DLD1 (cell line): Measurements from ENCODE around the gene TBR1.

Source experiments
- in situ Hi-C: cut with HindIII; loops from 2 replicates; pipeline ENCODE4 v1.10.0; 2017; ENCODE audit warnings: low sequenced_read_pairs

Gene TBR1

DNA sequence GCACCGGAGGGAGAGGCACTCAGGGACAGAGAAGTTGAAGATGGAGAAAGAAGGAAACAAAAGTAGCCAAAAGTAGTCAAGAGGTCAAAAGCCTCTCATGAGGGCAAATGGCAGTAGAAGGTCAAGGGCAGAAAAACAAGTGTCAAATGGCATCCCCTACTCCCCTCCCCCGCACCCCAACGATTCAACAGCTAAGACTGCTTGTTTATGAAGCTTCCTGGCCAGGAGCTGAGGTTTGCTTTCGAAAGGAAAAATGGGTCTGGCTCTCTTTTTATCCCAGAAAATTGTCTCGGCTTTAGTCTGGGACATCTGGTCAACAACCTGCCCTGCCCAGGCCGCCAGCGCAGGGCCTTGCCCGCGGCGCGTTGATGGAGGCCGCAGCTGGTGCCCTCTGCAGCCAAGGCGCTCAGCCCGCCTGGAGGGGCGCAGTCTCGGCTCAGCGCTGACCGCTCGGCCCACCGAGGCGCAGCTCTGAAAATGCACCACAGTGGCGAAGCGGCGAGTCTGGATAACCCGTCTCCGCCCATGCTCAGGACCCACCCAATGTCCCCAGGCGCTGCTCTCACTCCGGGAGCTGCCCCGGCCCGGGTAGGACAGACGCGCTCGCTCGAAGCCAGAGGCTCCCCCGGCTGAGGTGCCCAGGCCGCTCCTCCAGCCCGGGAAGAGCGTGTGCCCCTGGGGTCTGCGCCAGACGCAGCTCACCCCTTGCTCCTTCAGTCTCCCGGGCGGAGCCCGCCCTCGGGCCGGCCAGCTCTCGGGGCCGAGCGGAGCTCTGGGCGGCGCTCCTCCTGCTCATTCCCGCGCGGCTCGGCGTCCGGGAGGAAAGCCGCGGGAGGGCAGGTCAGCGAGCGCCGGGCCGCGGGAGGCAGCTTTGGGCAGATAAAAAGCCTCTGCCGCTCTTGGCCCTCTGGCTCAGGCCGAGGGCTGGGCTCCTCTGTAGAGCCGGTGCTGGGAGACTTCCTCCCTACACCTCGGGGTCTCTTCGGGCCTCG lies 1.8 kb upstream of the TBR1 start:
- in situ Hi-C loops, result no loop called here

DNA sequence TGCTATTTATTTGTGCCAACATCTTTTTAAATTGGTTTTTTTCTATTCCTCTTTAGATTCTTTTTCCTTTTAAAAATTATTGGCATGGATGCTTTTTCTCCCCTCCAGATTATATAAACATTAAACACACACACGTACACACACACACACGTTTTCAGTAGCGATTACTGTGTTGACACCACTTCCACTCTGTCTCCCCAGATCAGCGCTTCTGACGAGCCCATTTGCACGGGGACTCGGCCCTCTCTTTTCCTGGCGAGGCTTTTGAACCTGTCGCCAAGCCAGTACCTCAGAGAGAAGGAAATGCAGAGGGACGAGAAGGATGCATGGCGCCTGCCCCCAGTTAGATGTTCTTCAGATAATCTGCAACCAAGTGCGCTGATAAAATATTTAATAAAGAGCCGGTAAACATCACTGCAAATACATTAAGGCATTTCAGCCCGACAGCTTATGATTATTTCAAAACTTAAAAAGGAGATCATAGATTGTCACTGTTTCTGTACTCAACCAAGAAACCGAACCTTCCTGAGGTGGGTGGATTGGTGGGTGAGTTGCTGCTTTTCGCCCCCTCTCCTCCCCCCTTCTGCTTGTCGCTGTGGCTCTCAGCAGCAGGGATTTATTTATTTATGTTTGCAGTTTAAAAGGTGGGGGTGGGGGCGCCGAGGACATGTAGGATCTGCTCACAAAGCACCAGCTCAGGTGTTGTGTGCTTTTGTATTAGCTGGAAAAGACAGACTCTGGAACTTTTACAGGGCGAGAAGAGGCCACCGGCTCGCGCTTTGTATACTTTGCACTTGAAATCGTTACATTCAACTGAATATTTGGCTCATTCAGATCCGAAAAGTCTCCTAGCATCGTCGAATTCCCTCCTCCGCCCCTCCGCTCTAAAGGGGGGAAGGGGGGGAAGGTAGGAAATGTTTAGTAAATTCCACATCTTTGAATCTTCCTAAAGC lies 787 bp upstream of the TBR1 start:
- in situ Hi-C loops, result no loop called here

DNA sequence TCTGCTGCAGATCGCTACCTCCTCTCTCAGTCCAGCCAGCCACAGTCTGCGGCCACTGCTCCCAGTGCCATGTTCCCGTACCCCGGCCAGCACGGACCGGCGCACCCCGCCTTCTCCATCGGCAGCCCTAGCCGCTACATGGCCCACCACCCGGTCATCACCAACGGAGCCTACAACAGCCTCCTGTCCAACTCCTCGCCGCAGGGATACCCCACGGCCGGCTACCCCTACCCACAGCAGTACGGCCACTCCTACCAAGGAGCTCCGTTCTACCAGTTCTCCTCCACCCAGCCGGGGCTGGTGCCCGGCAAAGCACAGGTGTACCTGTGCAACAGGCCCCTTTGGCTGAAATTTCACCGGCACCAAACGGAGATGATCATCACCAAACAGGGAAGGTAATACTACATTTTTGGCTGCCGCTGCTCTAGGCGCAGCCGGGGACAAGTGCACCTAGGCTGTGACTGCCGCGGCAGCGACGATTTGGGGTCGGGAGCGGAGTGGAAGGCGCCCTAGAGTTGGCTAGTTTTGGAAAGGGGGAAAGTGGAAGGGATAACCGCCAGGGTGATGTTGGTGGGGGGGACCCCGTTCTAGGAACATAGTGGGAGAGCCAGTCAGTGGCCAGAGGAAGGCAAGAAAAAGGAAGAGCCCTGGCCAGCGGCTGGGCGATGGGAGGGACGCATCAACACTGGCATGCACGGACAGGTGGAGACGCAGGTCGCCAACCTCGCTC lies 776 bp downstream of the TBR1 start:
- in situ Hi-C loops, result no loop called here

DNA sequence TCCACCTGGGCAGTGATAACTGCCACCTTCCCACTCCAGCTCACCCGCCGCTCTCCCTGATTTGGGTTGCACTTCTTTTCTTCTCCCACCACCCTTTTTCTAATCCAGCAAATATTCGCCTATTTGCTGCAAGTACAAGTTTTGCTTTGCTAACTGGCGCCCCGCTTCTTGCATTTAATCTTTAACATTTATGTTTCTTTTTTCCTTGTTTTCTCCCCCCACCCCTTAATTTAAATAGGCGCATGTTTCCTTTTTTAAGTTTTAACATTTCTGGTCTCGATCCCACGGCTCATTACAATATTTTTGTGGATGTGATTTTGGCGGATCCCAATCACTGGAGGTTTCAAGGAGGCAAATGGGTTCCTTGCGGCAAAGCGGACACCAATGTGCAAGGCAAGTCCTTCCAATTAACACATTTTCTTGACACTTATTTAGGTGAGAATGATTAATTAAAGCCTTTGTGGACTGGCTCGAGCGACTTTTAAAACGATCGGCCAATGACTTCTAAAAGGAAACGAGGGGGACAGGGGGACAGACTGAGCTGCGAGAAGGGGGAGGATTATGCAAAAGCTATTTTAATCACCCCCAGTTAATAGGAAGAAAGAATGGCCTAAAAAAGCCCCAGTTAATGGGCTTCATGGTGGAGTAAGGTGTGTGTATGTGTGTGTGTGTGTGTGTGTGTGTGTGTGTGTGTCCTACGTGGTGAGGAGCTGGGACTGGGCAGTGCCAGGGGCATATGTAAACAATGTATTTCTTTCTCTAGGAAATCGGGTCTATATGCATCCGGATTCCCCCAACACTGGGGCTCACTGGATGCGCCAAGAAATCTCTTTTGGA lies 1.6 kb downstream of the TBR1 start:
- in situ Hi-C loops, result no loop called here

DNA sequence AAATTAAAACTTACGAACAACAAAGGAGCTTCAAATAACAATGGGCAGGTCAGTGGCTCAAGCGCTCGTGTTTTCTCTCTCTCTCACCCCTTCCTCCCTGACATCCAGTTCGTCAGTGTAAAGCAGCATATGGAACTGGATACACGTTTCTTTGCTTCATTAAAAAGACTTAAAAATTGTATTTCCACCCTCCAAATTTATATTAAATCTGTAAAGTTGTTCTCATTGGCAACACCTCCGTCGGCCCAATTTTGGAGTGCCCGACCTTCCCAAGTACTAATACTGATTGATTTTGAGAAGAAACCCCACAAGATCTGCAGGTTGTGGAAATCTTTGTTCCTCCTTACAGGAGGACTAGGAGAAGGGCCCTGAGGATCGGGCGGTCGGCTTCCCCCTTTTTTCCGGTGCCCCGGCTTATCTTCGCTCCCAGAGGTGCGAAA lies 2.2 kb downstream of the TBR1 start:
- in situ Hi-C loops, result no loop called here

DNA sequence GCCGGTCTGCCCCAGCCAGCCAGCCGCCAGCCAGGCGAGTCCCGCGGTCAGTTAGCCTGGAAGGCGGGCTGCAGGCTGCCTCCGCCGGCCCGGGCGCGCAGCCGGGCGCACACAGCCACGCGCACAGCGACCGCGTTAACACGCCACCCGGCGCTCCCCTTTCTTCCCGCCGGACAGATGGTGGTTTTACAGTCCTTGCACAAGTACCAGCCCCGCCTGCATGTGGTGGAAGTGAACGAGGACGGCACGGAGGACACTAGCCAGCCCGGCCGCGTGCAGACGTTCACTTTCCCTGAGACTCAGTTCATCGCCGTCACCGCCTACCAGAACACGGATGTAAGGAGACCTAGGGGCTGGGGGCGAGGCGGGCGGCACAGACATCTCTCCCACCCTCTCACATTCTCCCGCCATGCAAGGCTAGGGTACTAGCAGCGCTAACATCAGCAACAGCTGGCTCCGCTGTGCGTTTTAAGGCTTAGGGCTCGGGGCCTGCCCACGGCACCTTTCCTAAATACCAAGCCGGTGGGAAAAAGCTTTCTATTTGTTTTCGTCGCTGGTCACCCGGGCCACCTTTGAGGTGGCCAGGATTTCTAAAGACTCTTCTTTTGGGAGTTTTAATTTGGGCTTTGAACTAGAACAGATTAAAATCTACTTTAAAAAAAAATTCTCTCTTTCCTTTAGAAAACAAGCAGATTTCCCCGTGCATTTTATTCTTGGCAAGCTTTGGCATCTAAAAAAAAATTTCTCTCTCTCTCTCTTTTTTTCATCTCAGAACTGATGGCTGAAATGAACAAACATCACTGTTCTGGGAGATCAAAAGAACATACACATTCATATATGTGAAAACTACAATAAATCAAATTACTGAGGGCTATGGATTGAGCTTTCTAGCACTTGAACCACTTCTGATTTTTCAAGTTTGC lies 2.9 kb downstream of the TBR1 start:
- in situ Hi-C loops, result no loop called here

DNA sequence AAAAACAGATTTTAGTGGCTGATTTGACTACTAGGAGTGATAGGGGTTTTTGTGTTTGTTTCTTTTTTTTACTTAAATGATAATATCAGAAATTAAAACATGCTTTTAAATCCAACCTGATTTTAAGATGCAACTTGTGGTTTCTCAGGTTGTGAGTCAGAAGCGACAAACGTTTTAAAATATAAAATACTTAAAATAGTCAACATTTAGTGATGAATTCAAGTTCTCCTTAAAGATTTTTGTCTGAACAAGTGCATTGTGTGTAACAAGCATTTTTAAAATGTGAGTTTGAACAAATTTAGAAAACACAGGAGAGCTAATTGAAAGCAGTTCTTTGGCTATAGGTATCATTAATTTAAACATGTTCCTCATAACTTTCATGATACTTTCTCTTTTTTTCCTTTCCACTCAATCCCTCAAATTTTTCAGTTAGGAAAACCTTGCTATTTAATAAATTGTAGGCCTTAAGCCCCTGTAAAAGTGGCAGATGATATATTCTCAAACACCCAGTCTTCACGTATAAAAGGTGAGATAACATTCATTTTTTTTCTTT lies 3.6 kb downstream of the TBR1 start:
- in situ Hi-C loops, result no loop called here

DNA sequence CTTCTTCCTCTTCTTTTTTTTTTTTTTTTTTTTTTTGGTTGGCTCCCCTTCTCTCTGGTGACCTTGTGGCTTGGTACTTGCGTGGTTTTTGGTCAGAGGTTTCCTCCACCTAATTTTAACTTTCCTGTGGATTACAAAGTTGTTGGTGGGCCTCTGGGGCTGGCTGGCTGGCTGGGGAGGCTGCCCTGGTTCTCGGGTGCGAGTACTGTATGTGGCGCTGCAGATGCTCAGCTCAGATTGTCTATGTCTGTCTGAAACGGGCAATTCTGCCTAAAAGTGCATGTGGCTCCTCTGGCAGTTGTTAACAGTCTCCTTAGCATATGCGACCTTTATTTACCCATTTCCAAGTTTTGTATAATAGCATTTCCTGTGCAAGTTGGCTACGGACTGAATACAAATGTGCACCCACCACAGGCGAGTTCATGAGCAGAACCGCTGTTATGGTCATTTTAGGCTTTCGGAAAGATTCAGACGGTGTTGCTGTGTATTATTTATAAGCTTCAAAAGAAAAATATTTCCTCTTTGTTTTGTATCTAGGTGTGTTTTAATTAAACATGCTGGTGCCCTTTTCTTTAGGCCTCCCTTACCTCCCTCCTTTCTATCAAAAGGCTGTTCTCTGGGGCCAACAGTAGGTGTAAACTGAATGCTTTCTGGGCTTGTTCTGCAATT lies 4.4 kb downstream of the TBR1 start:
- in situ Hi-C loops, result no loop called here

DNA sequence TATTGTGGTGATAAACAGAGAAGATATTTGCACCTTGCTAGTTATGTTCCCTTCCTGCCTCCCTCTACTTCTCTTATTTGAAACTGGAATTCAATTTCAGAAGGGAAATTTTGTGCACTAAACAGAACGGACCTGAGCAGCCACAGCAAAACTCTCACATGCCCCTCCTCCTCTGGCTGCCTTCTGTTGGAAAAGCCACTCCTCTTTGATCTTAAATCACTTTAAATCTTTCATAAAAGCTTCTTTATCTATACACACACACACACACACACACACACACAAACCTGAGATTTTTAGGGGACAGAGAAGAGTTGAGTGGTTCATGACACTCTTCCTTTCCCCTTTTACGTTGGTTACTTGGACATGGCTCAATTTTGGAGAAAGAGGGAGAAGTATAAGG lies 5.6 kb downstream of the TBR1 start:
- in situ Hi-C loops, result no loop called here

DNA sequence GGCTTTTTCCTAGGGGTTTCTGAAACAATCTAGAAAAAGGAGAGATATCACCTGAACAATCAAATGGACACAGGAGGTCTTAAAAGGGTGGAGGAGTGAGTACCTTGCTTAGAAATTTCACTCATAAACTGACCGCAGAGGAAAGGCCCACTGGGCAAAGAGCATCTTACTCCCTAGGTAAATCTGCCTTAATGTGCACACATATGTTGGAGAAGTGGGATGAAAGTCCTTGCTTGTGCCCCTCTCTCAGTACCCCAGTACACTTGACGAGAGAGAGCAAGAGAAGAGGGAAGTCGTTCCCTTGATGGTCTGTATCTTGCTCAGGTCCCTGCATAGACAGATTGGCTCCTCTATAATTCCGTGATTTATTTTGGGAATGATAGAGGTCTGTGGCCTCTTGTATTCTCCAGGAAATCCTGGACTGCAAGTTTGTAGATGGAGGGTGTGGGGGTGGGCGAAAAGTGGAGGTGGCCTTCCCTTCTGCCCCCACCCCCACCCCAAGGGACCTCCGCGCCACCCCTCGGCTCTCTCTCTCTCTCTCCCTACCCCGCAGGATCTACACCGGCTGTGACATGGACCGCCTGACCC lies 6.8 kb downstream of the TBR1 start:
- in situ Hi-C loops, result no loop called here

DNA sequence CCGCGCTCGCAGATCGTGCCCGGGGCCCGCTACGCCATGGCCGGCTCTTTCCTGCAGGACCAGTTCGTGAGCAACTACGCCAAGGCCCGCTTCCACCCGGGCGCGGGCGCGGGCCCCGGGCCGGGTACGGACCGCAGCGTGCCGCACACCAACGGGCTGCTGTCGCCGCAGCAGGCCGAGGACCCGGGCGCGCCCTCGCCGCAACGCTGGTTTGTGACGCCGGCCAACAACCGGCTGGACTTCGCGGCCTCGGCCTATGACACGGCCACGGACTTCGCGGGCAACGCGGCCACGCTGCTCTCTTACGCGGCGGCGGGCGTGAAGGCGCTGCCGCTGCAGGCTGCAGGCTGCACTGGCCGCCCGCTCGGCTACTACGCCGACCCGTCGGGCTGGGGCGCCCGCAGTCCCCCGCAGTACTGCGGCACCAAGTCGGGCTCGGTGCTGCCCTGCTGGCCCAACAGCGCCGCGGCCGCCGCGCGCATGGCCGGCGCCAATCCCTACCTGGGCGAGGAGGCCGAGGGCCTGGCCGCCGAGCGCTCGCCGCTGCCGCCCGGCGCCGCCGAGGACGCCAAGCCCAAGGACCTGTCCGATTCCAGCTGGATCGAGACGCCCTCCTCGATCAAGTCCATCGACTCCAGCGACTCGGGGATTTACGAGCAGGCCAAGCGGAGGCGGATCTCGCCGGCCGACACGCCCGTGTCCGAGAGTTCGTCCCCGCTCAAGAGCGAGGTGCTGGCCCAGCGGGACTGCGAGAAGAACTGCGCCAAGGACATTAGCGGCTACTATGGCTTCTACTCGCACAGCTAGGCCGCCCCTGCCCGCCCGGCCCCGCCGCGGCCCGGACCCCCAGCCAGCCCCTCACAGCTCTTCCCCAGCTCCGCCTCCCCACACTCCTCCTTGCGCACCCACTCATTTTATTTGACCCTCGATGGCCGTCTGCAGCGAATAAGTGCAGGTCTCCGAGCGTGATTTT lies 7.6 kb downstream of the TBR1 start:
- in situ Hi-C loops, result no loop called here

DNA sequence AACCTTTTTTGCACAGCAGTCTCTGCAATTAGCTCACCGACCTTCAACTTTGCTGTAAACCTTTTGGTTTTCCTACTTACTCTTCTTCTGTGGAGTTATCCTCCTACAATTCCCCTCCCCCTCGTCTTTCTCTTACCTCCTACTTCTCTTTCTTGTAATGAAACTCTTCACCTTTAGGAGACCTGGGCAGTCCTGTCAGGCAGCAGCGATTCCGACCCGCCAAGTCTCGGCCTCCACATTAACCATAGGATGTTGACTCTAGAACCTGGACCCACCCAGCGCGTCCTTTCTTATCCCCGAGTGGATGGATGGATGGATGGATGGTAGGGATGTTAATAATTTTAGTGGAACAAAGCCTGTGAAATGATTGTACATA lies 8.3 kb downstream of the TBR1 start:
- in situ Hi-C loops, result no loop called here

DNA sequence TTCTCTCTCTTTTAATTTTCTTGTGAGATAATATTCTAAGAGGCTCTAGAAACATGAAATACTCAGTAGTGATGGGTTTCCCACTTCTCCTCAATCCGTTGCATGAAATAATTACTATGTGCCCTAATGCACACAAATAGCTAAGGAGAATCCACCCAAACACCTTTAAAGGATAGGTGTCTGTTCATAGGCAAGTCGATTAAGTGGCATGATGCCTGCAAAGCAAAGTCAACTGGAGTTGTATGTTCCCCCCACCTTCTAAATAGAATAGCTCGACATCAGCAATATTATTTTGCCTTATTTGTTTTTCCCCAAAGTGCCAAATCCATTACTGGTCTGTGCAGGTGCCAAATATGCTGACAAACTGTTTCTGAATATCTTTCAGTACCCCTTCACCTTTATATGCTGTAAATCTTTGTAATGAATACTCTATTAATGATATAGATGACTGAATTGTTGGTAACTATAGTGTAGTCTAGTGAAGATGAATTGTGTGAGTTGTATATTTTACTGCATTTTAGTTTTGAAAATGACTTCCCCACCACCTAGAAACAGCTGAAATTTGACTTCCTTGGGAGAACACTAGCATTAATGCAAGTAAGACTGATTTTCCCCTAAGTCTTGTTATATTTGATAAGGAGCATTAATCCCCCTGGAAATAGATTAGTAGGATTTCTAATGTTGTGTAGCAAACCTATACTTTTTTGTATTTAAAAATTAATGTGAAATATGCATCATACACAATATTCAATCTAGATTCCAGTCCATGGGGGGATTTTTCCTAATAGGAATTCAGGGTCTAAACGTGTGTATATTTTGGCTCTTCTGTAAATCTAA lies 9.0 kb downstream of the TBR1 start:
- in situ Hi-C loops, result no loop called here

DNA sequence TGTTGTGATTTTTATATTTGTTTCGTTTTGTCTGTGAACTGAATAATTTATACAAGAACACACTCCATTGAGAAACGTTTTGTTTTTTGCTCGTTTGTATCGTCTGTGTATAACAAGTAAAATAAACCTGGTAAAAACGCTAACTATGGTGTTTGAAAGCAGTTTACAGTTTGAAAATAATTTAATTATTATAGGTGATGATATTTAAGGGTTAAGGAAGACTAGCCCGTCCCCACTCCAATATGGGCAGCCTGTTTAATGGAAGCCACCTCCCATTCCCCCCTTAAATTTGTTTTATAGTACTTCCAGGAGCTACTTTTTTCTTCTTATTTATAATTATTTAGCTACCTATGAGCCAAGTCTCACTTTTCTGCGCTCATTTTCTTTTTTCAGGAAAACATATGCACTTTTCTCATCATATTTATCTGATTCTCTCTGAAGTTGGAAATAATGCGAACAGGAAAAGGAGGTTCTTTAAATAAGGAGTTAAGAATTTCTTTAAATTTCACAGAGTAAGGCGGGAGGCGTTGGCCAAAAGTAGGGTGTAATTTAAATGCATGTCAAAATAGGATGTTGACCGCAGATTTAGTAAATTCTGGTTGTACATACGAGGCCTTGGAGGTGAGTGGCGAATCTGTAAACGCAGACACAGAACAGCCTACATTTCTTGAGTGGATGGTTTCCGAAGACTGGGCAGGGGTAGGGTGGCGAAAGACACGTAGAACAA lies 9.8 kb downstream of the TBR1 start:
- in situ Hi-C loops, result no loop called here

DNA sequence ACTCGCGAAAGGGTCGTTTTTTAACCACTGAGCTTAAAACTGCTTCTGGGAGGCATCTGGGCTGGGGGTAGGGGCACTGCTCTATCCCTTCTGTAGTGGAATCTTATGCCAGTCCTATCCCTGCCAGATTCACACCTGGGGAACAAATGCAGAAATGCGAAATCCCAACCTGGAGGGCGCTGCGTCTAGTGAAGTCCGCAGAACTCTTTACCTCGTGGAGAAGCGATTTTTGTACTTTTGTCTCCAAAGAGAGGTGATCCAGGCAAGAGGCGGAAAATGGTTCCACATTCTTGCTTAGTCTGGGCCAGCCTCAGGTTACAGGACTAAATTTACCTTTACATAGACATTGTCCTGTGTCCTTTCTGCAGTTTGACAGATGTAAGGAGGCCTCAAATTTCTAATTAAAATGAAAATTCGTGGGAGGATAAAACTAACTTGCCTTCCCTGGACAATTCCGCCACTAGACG lies 10.4 kb downstream of the TBR1 start:
- in situ Hi-C loops, result no loop called here
